ENCODE measurements around the gene LHX8.
"Not testable (repeated sequence)": the region's sequence is repeated elsewhere in the genome, so short reads cannot be mapped to it uniquely, and the experiment has no call there.

The LHX8 gene

DNA sequence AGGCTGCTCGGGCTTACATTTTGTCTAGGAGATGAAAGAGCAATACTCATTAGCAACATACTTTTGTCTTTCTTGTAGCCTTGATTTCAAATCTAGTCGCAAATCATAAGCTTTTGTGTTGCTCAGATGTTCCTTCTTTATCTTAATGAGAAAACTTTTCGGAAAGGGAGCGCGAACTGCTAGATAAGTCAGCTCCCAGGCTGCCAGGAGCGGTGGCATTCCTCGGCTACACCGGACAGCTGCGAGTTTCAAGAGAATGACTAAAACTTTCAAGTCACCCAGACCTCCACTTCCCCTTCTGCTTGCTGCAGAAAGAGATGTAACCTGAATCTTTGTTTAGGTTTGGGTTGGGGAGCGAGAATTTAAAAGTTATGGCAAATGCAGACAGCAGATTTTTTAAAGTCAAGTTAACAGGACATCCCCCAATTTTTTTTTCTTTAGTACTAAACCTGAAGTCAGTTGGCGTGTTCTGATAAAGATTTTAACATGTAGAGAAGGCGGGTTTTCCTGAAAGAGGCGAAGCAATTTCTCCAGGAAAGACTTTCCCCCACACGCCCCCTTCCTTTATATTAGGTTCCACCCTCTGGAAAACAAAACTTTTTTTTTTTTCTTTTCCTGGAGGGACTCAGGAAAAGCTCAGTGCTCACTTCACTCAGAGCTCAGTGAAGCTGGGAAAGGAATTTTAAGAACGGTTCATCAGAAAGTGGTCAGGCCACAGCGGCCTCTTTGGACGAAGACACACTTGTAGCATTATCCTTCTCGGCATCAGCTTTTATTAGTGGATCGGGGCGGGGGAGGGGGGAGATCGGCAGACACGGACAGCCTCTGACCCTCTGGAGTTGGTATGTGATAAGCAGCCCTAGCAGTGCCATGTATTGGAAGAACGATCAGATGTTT, at the start of gene LHX8:
TSS of gene LHX8 (plus strand) at position 639 of the 897 bp plus-strand sequence. CDS start 2,227 bp downstream, outside the sequence.
- DNase-seq (ENCODE audit: low read depth in 2 of 2), result no peak

DNA sequence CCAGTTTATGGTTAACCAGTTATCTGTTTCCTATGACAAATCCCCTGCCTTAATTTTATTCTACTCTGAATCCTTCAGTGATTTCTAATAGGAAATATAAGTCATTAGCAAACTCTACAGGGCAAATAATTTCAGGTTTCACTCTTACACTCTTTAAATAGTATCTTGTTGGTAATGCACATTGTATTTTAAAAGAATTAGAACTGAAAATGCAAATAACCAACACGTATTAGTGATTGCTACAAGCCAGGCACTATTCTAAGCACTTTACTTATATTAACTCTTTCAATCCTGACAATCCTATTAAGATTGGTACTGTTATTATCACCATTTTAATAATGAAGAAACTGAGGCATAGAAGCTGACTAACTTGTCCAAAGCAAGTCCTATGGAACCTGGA, 48.3 kb upstream of the LHX8 start:
- DNase-seq (ENCODE audit: low read depth in 2 of 2), result no peak

DNA sequence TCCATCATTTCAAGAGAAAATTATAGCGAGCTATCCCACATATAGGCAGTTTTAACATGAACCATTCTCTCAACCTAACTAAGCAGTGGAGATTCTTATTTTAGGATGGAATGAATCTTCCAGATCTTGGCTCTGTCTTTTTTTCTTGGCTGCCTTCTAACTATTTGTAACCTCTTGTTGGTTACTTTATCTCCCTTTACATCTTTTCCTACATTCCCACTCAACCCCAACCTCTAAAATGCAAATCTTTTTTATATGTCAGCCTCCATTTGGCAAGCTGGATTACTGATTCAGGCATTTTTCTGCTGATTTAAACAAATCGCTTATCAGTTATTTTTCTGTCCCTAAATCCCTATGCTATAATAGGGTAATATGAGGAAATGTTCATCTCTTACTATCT, 46.9 kb upstream of the LHX8 start:
- DNase-seq (ENCODE audit: low read depth in 2 of 2), result no peak

DNA sequence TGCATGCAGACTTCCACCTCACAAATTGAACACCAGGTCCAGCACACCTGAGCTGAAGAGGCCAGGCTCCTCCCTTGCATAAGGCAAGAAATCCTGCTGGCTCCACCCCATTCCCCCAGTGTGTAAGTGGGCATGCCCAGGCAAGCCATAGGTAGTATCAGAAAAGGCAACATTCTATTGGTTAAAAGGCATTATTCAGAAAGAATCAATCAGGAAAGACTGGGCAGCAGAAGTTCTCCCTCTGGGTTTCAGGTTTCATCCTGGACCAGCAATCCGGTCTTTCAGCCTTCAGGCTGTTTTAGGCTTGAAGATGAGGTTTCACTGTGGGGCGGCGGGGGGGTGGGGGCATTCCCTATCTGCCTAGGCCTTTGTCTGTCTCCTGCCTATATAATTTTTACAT, 42.0 kb upstream of the LHX8 start:
- DNase-seq (ENCODE audit: low read depth in 2 of 2), result no peak

DNA sequence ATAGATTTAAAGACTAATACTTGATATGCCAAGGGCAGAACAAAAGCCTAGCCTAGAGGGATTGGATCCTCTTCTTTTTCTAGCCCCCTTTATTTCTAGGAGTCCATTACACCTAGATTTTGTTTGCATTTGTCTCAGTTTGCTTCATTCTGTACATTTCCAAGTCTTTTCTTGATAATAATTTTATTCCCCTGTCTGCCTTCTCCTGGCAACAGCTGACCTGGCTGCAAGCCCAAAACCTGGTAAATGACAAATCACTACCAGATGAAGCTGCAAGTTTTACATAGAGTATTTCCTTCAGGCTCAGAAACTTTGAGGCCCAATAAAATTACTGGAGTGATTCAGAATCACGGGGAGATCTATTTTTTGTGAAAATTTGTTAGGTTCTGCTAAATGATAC, 36.5 kb upstream of the LHX8 start:
- DNase-seq (ENCODE audit: low read depth in 2 of 2), result no peak

DNA sequence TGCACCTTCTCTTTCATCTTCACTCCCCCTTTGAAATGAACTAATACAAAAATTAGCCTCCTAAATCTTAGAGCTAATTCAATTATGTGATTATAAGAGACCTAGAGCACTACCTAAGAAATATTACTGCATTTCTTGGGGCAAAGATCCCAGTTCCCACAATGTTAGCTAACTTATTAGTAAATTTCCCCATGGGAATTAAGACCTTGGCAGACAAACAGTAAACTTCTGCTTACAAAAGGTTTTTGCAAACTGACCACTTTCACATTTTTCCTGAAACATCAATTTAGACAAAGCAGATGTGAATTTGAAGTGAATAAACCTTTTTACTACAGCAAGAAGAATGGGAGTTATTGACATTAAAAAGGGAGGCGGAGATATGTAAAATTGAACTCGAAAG, 34.6 kb upstream of the LHX8 start:
- DNase-seq (ENCODE audit: low read depth in 2 of 2), result no peak

DNA sequence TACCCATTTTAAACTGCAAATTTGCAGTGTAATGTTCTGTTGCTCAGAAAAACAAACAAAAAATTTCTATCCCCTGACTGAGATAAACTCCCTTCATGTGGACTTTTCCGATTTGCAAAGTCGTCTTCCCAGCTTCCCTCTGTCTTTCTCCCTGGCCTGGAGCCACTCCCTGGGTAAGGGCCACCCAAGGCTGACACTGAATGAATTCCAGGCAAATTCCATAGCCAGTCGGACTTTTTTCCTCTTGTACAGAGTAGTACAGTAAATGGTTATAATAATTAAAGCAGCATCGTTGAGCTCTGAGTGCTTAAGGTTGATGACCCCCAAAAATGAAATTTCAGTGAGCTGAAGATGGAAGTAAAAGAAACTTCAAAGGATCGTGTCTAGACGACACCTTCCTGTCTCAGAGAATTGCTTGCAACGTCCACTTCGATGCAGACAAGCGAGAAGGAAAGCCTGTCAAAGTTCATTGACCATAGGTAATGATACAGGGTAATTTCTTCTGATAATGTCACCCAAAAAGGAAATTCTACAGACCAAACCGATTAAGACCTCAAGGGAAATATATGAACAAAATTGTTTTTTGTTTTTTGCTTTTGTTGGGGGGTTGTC, 33.6 kb upstream of the LHX8 start:
- no peak for DNase-seq (ENCODE audit: low read depth in 2 of 2)

DNA sequence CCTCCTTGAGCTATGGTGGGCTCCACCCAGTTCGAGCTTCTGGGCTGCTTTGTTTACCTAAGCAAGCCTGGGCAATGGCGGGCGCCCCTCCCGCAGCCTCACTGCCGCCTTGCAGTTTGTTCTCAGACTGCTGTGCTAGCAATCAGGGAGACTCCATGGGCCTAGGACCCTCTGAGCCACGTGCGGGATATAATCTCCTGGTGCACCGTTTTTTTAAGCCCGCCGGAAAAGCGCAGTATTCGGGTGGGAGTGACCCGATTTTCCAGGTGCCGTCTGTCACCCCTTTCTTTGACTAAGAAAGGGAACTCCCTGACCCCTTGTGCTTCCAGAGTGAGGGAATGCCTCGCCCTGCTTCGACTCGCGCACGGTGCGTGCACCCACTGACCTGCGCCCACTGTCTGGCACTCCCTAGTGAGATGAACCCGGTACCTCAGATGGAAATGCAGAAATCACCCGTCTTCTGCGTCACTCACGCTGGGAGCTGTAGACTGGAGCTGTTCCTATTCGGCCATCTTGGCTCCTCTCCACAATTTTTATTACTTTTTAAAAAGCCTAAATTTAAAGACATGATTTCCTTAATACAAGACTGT, 21.7 kb upstream of the LHX8 start:
- not testable (repeated sequence) for DNase-seq (ENCODE audit: low read depth in 2 of 2)

DNA sequence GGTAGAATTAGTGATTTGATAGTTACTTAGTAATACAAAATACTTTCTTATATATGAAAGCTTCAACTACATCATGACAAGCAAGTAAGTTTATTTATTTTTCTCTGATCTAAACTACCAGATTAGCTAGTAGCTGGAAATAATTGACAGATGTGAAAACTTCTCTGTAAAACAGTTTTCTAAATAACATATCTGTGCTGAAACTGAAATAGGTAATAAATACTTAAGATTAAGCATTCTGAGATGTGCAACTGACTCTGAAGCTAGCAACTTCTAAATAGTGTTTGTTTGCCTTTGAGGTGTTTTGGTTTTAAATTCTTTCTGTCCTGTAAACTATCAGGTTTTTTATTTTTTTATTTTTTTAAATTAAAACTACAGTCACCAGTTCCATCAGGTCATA, 18.5 kb upstream of the LHX8 start:
- no peak for DNase-seq (ENCODE audit: low read depth in 2 of 2)

DNA sequence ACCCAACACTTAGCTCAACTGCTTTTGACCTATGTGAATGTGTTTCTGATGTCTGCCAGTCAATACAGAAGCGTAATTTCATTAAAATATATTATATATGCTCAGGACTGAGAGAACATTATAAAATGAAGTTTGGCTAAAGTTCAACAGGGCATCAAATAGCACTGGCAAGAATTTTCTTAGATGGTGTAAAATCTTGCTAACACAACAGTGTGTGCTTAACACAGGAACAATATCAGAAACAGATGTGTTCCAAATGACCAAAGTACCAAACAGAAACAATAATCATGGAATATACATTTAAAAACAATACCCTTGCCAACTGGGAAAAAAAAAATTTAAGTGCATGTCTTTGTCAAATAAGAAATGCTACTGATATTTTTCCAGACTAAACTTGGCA, 10.4 kb upstream of the LHX8 start:
- no peak for DNase-seq (ENCODE audit: low read depth in 2 of 2)

DNA sequence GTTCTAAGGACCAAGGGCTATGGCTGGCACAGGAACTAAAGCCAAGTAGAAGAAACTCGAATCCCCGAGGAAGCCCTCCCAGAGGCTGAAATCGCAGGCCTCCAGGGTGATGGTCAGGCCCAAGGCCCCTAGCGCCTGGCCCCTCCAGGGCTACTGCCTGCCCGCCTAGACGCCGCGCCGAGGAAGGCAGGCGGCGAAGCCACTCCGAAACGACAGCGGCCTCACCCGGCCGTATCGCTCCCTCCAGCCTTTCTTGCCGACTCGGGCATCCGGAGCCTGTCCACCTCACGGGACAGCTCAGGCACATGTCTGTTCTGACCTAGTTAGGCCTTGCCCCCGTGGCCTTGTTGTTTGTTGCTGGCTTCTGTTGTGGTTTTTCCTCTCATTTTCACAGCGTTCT, 9.7 kb upstream of the LHX8 start:
- DNase-seq (ENCODE audit: low read depth in 2 of 2), result no peak

DNA sequence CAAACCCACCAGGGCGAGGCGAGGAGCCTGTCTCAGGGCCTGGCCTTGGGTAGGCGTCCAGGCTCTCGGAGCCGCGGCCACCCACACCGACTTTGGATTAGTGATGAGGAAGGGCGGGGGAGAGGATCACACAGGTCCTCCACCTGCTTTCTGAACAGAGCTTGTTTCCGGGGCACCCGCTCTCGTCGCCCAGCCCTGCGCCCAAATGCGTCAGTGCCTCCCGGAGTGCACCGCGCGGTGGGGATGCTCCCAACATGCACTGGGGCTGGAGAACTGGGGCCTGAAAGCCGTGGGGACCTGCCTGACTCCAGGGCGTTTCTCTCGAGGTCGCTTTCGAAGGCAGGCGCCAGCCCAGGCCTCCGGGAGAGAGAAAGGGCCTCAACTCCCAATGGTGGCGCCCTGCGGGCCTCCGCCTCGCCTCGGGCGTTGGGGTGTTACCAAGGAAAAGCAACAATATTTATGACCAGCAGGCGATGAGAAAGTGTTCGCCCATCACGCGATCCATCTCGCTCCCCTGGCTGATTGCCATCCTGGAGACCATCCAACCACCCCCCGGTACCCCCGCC, 8.9 kb upstream of the LHX8 start:
- DNase-seq (ENCODE audit: low read depth in 2 of 2), result no peak

DNA sequence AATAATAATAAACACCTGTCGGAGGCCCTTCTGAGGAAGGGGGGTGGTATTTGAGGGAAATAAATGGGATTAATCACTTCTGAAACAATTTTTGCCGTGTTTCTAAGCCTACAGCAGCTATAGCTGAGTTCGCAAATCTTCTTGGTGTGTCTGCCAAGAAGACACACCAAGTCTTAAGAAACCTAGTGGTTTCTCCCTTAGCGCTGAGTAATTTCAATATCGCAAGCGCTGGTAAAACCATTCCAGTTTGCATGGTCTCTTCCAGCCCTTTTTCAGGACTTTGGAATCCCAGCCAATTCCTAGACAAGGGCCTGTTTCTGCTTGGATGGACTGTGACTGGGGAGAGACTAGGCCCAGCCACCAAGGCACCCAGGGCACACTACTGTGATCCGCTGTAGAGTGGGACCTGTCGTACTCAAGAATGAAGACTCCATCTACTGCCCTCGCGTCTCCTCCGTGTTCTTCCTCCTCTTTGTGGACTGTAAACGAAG, 7.5 kb upstream of the LHX8 start:
- DNase-seq (ENCODE audit: low read depth in 2 of 2), result no peak

DNA sequence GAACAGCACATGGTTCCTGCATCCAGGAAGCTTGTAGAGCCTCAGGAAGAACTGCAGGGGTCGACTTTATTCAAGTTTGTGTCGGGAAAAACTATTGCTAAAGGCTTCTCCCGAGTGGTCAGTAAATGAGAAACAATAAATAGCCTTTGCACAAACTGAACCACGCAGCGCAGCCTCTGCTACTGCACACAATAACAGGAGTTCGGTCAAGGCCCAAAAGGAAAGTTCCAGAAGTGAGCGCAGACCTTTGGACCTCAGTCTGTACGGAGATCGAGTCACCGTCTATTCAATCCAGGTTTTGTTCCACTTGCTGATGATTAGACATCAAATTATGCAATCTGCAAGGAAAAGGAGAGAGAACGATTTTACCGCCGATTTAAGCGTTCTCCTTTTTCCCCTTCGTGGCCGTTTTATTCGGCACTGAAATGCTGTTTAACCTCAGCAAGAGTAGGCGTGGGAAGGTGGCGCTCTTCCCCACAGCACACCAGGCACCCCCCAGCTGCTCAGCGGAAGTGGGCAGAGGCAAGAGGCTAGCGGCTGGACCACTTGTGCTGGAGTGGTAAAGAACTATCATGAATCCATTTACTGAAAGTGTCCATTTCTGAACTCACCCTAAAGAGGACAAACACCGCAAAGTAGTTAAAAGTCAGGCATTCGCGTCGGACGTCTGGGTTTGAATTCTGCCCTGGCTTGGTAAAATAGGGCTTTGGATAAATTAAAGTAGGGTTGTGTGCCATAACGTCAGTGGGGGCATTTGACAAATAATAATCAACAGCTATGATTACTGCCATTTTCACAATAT, 6.1 kb upstream of the LHX8 start:
- DNase-seq (ENCODE audit: low read depth in 2 of 2), result no peak

DNA sequence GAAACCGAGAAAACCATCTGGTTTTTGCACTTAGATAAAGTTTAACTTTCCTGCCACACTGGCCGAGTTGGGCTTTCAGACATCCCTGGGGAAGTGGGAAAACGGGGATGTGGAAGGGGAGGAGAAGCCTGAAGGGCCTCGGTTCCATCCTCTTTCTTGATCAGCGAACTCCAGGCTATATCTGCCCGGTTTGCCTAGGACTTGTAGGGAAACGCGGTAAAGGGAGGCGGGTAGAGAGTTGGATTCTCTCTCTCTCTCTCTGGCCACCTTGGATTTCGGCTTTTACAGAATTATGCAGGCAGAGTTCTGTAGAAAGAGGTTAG, 4.6 kb upstream of the LHX8 start:
- no peak for DNase-seq (ENCODE audit: low read depth in 2 of 2)

DNA sequence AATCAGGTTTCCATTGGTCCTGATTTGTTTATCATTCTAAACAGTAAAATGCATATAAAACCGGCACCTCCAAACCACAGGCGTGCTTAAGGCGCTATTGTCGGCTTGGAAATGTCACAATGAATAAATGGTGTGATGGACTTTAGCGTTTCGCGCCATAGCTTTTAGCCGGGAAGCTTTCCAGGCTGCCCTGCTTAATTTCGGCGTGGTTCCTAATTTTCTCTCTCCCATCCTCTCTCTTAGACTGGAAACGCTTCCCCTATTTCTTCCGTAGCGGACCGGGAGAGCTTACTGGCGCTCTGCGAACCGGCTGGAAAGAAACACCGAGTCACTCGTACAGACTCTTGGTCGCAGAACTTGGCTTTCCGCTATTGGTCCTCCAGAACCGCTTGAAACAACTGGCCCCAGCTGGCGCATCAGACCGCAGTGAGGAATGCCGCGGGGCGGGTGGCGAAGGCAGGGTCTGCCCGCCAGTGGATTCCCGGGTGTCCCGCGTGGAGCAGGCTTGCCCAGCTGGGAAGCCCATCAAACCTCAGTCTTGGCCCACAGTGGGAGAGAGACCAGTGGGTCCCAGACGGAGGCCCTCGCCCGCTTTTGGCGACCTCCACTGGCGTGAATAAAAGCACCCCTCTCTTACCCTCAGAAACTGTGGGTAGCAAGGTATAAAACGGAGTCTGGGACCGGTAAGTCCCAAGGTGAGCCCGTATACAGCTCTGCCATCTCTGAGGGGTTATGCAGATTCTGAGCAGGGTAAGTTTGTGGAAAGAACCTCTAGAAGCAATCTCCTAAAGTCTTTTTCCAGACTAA, 4.0 kb upstream of the LHX8 start:
- DNase-seq (ENCODE audit: low read depth in 2 of 2), result no peak

DNA sequence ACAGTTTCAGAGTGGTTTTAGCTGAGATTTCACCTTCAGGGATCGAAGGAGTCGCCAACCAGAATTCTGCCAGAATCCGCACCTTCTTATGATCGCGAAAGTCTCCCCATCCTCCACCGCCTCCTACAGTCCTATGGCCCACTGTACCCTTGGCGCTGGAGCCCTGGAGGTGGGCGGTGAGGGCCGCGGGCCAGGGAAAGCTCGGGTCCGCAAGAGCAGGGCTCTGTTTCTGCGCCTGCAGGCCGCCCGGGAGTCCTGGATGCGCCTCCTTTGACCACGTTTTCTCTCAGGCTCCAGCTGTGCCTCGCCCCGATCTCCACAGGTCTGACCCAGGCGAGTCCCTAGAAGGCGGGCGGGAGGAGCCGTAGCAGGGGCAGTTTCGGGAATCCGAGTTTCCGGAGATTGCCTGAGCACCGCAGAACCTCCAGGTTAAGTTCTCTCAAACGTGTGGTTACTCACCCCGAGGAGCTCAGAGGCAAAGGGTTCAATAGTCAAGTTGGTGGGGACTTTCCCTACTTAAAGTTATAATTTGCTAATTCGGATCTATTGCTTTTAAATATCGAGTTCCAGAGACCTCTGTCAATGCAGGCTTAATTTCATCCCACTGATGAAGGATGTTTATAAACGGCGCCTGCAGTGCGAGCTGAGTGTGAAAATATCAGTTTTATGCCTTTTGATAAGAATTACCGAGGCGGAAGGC, 3.2 kb upstream of the LHX8 start:
- DNase-seq (ENCODE audit: low read depth in 2 of 2), result no peak

DNA sequence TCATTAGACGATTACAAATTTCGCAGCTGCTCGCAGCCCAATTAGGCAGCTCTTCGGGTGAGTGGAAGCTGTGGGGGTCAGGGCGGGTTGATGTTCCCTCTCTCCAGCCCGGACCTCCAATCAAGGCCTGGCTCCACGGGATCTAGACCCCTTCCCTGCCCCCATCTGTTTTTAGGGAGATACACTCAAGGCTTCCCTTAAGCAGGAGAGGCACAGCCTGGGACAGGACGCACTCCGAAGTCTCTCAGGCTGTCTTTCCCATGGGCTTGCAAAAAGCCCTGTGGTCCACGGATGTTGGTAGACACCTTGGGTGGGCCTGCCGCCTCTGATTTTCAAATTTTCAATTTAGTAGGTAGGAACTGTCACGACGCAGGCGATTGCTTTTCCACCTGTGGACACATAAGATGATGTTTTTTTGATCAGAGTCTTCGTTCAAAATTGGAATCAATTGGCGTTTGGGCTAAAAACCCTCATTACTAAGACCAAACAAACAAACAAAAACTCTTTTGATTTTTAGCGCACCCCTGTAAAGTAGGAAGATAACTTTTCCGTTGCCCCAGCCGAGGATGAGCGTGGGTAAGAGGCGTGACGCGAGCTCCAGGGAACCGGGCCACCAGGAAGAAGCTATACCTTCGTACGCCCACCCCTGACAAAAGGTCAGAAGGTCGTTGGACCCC, 2.5 kb upstream of the LHX8 start:
- DNase-seq (ENCODE audit: low read depth in 2 of 2), result no peak

DNA sequence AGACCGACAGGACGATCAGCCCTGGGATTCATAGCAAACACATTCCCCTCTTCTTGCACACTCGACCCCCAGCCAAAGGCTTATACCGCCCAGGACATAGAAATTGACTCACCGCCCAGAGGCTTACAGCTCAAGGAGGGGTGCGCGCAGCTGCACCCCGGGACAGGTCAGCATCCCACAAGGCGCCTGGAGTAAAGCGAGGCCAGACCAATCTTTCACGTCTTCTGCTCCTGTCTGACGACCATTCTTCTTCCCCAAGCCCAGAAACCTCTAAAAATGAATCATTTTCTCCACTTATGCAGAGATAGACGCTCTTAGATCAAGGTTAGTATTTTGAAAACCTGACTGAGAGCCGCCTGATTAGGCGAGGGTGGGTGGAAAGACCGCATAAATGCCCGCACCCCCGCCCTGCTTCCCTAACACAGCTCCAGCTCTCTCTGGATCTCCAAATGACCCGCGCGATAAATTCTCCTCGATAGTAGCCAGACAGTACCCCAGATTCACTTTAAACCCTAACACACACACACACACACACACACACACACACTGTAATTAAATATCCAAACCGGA, 1.9 kb upstream of the LHX8 start:
- DNase-seq (ENCODE audit: low read depth in 2 of 2), result no peak

Data from stimulated activated CD8-positive, alpha-beta memory T cell treated with anti-CD3 and anti-CD28 coated beads, Interleukin-2, amount 100 ng/mL, for 1 hour (primary cell).